ENCODE measurements around the gene MUC22.

DNA sequence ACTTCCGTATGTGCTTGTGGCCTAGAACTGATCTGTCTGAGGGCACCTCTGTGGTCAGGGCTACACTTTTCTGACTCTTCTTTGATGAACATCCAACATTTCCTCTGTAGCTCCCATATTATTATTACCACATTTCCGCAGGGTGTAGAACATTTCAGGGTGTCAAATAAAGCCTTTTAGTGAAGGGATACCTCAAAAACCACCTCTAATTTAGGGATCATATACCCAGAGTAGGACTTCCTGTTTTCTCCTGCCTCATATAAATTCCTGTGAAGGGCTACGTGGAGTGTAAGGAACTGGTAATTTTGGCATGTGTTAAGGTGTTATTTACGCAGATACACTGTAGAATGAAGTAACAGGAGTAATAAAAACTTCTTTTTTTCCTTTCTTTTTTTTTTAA, 5.5 kb upstream of the MUC22 start:
- TF ChIP-seq, protein P1, sequence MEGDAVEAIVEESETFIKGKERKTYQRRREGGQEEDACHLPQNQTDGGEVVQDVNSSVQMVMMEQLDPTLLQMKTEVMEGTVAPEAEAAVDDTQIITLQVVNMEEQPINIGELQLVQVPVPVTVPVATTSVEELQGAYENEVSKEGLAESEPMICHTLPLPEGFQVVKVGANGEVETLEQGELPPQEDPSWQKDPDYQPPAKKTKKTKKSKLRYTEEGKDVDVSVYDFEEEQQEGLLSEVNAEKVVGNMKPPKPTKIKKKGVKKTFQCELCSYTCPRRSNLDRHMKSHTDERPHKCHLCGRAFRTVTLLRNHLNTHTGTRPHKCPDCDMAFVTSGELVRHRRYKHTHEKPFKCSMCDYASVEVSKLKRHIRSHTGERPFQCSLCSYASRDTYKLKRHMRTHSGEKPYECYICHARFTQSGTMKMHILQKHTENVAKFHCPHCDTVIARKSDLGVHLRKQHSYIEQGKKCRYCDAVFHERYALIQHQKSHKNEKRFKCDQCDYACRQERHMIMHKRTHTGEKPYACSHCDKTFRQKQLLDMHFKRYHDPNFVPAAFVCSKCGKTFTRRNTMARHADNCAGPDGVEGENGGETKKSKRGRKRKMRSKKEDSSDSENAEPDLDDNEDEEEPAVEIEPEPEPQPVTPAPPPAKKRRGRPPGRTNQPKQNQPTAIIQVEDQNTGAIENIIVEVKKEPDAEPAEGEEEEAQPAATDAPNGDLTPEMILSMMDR (conservative IDR thresholded peaks at IDR 0.05), result no peak
- TF ChIP-seq ZFX (IDR thresholded peaks at IDR 0.05), result no peak

Measured in C4-2B (cell line).